SK-MEL-5 (cell line): ENCODE data around the gene MAD1L1. TPM values are rescaled to one million over a fixed set of nuclear protein-coding genes. Genes with fewer than 3 reads are reported as not detected.

ENCODE experiments used
- DNase-seq: peaks from one replicate; pipeline ENCODE4 v3.0.0-alpha.2; 2016; ENCODE audit warnings: low read depth, low spot score
- in situ Hi-C: cut with HindIII; loops from 2 replicates; pipeline ENCODE4 v1.10.0; 2016; ENCODE audit warnings: low sequenced_read_pairs, high pct_unique_total_duplicates, low pct_unique_long_range_greater_than_20kb
- total RNA-seq: library from RNA; depleted of rRNA; stranded (reverse); fragments of >200 nt; shearing (Covaris generic); gene quantifications from 2 replicates; pipeline ENCODE4 v1.2.3, GENCODE V29; 2014

MAD1L1 gene
- total RNA-seq, 1 experiment from 2014 or later: 204 TPM

DNA sequence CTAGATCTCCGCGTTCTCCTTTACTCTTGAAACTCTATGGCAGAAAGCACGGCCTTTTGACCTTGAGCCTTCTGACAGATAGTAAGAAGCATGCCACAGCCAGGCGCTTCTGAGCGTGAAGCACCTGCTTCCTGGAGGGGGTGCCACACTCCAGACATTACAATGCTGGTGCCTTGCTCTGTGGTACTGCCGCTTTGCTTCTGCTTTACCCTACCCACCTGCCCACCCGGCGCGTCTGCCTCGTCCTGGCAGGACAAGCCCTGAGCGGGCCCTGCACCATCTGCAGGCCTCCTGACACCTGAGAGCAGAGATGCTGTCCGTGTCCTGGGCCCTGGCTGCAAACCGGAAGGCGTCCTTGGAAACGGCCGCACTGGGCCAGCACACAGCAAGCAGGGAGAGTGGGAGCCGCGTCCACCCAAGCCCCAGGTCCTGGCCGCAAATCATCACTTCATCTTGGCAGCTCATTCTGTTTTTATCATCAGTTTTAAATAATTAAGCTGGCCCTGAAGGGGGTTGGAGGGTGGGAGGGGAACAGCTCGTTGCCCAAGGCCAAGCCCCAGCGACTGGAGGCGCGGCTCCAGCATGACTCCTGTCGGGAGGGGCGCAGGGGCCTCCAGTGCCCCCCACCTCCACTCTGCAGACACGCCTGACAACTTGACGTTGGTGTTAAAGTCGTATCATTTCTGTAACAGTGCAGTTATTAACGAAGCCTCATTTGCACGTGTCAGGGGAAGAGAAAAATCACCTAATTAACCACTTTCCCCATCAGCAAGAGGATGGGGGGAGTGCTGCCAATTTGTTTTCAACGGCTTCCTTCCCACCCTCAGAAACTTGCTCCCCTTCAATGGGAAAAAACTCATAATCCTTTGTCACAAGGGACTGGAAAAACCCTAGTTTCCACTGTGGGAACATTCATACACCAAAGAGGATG lies 132.2 kb downstream of the MAD1L1 start:
- in situ Hi-C loops: no loop called here
- DNase-seq: no peak

DNA sequence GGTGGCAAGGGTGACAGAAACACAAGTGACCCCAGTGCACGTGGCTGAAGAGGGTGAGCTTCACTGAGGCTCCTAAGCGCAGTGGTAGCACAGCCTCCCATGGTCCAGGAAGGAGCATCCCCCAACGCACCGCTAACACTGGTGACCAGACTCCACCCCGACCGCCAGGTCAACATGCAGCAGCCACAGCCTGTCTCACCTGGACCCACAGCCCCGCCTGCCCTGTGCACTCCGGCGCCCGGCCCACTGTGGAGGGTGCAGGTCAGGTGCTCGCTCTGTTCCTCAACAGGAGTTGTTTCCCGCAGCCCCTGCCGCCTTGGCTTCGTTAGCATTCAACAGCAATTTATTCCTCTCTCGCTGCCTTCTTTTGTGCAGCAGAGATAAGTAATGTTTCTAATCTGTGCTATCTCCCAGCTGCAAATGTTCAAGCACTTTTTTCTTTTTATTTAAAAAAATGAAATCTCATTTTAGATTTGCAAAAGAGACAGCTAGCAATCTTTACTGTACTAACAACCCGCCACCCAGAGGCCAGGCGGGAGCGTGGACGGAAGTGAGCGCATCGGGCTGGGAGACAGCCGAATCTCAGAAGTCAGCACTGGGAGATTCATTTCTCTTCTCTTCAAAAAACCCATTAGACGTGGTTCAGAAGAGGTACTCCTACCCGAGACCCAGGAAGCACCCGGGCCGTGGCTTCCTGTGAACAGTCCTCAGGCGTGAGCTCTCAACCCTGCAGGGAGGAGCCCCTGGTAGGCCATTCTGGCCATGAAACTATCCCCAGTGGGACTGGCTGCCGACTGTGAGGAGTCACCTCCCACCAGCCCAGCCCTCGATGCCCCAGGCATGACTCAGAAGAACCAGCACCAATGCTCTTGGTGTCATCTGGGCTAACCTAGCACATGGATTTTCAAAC lies 133.4 kb downstream of the MAD1L1 start:
- in situ Hi-C loops: no loop called here
- DNase-seq: no peak

- in situ Hi-C loops: no loop called here
- DNase-seq: no peak
Measured at GRCh38 chr7:2098496-2098895, 134.2 kb downstream of the MAD1L1 start.

DNA sequence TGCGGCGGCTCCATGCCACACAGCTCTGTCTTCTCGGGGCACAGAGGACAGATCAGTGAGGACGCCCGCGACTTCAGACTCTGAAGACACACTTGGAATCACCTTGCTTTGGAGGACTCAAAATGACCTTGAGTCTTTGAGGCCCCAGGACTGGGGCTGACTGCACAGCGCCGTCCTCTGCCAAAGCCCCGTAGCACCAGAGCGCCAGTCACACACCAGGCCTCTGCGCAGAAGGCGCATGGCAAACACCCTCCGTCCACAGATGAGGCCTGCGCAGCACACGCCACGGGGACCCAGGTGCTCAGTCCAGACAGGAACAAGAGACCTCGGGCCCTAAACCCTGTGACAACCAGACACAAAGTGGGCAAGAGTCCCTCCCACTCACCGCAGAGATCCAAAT lies 134.7 kb downstream of the MAD1L1 start:
- in situ Hi-C loops: no loop called here
- no peak for DNase-seq

DNA sequence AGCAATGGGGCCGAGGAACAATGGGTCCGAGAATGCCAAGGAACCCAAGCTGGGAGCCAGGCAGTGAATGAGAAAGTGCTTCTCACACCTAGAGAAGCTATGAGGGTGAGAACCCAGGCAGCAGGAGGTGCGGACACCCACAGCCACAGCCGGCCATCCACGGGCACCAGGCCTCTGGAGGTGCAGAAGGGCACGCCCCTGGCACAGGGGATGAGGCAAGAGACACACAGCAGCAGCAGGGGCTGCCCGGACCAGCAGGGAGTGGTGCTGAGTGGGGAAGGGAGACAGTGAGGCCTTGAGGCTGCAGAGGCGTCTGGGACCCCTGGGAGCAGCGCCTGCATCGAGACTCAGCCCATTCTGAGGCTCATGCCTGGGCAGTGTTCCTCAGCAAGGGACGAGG lies 135.3 kb downstream of the MAD1L1 start:
- in situ Hi-C loops: no loop called here

GRCh38 chr7:2096692-2097387 lies 135.9 kb downstream of the MAD1L1 start:
- DNase-seq: no peak
- in situ Hi-C loops: no loop called here

More for the DNA sequence above, 135.3 kb downstream of the MAD1L1 start:
- DNase-seq: no peak

DNA sequence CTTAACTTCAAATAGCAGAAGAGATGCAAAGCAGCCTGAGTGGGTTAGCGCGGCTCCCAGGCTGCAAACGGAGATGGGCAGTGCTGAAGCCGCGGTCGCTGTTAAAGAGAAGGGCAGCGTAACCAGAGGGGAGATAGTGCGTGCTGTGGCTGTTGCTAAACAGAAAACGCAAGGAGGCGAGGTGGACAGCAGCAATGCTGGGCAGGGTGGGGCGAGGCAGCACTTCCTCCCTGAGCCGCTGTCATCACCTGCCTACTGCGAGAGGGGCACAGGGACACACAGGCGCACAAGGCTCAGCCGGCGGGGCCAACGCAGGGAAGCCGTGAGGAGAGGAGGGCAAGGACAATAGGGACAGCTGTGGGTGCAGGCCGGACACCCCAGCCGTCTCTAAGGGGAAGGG lies 137.3 kb downstream of the MAD1L1 start:
- DNase-seq: no peak
- in situ Hi-C loops: no loop called here

GRCh38 chr7:2094454-2095045 lies 138.2 kb downstream of the MAD1L1 start:
- in situ Hi-C loops: no loop called here
- DNase-seq: no peak

DNA sequence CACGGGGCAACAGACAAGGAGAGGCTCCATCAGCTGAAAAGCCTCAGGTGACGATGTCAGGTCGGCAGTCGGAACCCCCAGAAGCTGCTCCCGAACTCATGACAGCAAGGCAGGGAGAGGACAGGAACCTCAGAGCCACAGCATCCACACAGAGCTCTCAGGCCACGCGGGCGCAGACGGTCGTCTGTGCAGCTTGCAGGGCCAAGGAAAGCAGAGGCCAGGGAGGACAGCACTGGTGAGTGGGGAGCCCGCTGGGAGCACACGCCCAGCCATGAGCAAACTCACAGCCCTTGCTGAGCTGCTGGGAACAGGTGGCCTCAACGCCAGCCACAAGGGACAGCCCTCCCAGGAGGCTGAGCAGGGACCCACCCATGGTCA lies 138.9 kb downstream of the MAD1L1 start:
- DNase-seq: no peak
- in situ Hi-C loops: no loop called here

- no peak for DNase-seq
- in situ Hi-C loops: no loop called here
Measured at GRCh38 chr7:2093215-2093842, 139.4 kb downstream of the MAD1L1 start.

DNA sequence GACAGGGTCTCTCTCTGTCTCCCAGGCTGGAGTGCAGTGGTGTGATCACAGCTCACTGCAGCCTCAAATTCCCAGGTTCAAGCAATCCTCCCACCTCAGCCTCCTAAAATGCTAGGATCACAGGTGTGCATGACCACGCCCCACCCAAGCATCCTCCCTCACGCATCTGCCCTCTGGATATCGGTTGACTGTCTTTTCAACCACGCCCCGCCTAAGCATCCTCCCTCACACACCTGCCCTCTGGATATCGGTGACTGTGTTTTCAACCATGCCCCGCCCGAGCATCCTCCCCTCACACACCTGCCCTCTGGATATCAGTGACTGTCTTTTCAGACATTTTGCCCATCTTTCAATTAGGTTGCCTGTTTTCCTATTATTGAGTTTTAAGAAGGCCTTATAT lies 140.5 kb downstream of the MAD1L1 start:
- no peak for DNase-seq
- in situ Hi-C loops: no loop called here

DNA sequence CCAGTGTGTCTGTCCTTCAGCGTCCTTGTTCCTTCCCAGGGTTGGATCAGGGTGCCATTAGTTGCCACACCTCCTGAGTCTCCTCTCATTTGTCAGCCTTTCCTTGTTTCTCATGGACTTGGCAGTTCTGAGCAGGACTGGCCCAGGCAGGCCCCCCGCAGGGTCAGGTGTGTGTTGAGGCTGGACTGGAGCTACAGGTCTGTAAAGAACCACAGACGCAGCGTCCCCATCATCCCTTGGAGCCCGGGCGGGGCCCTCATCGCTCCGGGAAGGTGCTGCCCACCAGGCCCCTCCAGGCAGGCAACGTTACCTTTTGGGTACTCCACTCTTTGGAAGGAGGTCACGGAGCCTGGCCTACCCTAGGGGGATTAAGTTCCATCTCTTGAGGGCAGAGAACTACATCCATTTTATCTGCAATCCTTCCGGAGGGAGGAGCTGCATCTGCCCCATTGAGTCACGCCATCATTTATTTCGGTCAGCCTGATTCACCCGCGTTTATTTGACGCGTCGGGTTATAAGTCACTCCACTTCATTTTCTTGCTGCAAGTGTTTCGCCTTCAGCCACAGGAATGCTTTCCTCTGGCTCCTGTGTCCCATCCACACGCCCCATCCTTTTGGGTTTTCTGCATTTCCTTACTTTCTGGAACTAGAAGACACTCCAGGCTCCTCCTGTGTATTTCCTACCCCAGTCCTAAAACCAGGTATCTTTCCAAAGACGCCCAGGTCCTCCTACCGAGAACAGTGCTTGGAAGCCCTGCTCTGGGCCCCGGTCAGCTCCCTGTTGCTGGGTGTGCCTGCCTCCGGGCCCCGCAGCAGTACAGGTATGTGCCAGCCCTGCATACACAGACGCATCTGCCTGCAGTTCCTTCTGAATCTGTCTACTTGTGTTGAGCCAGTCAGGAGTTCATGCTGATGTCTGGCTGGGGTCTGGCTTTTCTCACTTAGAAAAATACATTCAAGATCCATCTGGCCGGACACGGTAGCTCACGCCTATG lies 141.9 kb downstream of the MAD1L1 start:
- in situ Hi-C loops: no loop called here
- DNase-seq: no peak

DNA sequence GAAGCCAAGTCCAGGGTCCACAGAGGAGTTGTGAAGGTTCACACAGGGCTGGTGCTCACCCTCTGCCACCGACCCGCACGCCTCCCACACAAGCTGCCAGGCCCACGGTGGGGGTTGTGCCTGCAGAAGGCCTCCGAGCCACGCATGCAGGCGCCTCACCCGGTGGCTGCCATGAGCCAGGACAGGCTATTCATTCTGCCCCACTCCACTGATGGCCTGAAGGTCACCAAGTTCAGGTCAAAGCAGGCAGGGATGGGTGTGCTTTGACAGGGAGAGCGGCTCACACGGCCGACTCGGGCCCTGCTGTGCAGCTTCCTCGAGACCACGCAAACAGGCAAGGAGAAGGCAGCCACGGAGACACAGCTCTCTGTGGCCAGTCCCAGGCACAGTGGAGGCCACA lies 143.9 kb downstream of the MAD1L1 start:
- in situ Hi-C loops: no loop called here
- DNase-seq: no peak

DNA sequence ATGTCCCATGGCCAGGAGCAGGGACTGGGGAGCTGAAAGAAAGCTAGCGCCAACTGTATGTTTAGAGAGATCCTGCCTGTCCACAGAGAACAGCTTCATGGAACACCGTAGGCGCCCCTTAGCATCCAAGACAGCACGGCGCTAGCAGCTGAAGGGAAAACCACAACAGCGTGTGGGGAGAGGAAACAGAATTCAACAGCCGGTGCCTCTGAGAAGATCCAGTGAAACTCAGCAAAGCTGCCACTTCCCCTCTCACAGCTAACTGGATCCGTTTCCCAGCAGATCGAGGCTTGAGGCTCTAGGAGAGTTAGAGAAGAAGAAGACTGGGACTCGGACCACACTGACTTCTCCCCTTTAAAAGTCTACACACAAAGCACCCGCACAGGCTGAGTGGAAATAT lies 145.0 kb downstream of the MAD1L1 start:
- no peak for DNase-seq
- in situ Hi-C loops: no loop called here

DNA sequence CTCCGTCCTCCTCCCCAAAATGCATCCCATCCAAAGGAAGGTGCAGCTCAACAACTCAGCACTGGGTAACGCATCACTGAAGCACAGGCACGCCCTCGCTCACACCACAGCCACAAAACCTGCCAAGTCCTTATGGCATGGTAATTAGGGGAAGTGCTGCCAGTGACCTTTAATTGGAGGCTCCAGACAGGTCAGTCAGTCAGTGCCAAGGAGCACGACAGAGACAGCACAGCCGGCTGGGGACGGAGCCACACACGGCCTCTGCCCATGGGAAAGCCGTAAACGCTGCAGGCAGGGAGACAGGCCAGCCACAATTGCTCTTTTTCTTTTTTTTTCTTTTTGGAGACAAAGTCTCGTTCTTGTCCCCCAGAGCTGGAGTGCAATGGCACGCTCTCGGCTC lies 146.5 kb downstream of the MAD1L1 start:
- no peak for DNase-seq

GRCh38 chr7:2085804-2086203 lies 146.9 kb downstream of the MAD1L1 start:
- DNase-seq: no peak
- in situ Hi-C loops: no loop called here

More for the DNA sequence above, 146.5 kb downstream of the MAD1L1 start:
- in situ Hi-C loops: no loop called here
